C4-2B (cell line): ENCODE data around the gene UCP2.

ENCODE experiments used
- ZFX ChIP-seq: fragments of 450-650 bp; IDR thresholded peaks from 2 replicates; pipeline ENCODE4 v1.6.1; 2017
- TF ChIP-seq, protein P1 (sequence below): fragments of 450-650 bp; conservative IDR thresholded peaks from 2 replicates; pipeline ENCODE4 v1.5.1; 2017; ENCODE audit warnings: mild to moderate bottlenecking

DNA sequence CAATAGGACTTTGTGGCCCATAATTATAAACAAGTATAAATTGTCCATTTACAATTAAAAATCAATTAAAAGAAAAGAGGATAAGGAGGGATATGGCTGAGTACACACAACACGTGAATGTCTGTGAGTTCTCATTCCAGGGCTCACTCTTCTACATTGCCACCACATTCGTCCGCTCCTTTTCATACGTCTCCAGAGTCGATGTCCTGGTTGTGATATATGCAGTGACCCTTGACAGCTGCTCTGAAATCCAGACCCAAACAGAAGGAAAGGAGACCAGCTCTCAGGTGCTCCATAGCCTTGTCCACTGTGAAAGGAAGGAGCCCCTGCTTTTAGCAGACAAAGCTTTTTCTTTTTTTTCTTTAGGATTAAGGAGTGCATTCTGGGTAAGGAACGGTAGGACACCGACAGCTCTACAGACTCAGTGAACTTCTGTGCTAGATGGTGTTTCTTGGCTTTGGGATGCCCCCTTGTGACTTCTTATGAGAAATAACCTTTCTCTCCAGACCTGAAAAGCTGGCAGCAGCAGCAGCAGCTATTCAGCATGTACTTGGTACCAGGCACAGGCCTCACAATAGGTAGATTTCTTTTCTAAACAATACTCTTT lies 51.5 kb downstream of the UCP2 start:
- TF ChIP-seq, protein P1, sequence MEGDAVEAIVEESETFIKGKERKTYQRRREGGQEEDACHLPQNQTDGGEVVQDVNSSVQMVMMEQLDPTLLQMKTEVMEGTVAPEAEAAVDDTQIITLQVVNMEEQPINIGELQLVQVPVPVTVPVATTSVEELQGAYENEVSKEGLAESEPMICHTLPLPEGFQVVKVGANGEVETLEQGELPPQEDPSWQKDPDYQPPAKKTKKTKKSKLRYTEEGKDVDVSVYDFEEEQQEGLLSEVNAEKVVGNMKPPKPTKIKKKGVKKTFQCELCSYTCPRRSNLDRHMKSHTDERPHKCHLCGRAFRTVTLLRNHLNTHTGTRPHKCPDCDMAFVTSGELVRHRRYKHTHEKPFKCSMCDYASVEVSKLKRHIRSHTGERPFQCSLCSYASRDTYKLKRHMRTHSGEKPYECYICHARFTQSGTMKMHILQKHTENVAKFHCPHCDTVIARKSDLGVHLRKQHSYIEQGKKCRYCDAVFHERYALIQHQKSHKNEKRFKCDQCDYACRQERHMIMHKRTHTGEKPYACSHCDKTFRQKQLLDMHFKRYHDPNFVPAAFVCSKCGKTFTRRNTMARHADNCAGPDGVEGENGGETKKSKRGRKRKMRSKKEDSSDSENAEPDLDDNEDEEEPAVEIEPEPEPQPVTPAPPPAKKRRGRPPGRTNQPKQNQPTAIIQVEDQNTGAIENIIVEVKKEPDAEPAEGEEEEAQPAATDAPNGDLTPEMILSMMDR: peak; percentile 71
- no peak for TF ChIP-seq ZFX
